MCF 10A (cell line): ENCODE measurements around the gene SDK1. TPM values are rescaled to one million over a fixed set of nuclear protein-coding genes. Genes with fewer than 3 reads are reported as not detected.

Experiments
- BruUV-seq: library from RNA; stranded (reverse); fragments of 400-500 nt; replicated peaks from 2 replicates; lab custom pipeline; 2021; lab: Mats Ljungman, UMichigan
- CTCF ChIA-PET: fragments of 300-600 bp; sonication (Branson Sonifier 250); formaldehyde crosslinking; extraction: SDS; loops from one replicate; lab custom pipeline; 2021; ENCODE audit warnings: antibody characterized with exemption, inconsistent platforms; lab: Yijun Ruan, JAX
- POLR2A ChIA-PET: fragments of 300-600, 350-650 bp; sonication (Branson Sonifier 250); formaldehyde crosslinking; extraction: SDS; loops from one replicate; lab custom pipeline; 2020; ENCODE audit warnings: antibody characterized with exemption, inconsistent platforms; lab: Yijun Ruan, JAX
- DNase-seq: peaks from one replicate; pipeline ENCODE4 v3.0.0-alpha.2; 2018; ENCODE audit not compliant: unreplicated experiment
- H3K27ac Mint-ChIP-seq: one replicate; pipeline ENCODE4 v1.8.0; 2022; ENCODE audit warnings: mild to moderate bottlenecking, low read depth, mixed read lengths; ENCODE audit not compliant: unreplicated experiment
- H3K27me3 Mint-ChIP-seq: one replicate; pipeline ENCODE4 v1.8.0; 2022; ENCODE audit warnings: mixed read lengths; ENCODE audit not compliant: insufficient read depth, unreplicated experiment
- H3K36me3 Mint-ChIP-seq: one replicate; pipeline ENCODE4 v1.8.0; 2022; ENCODE audit warnings: mild to moderate bottlenecking, moderate library complexity, mixed read lengths; ENCODE audit not compliant: insufficient read depth, unreplicated experiment
- H3K4me1 Mint-ChIP-seq: one replicate; pipeline ENCODE4 v1.8.0; 2022; ENCODE audit warnings: mixed read lengths; ENCODE audit not compliant: insufficient read depth, unreplicated experiment
- H3K4me3 Mint-ChIP-seq: one replicate; pipeline ENCODE4 v1.8.0; 2022; ENCODE audit warnings: mild to moderate bottlenecking, moderate library complexity, mixed read lengths; ENCODE audit not compliant: unreplicated experiment
- H3K9me3 Mint-ChIP-seq: one replicate; pipeline ENCODE4 v1.8.0; 2022; ENCODE audit warnings: mixed read lengths; ENCODE audit not compliant: unreplicated experiment
- CTCF ChIP-seq: fragments of 200-600 bp; IDR thresholded peaks from one replicate; pipeline ENCODE4 v1.8.0; 2022; ENCODE audit warnings: antibody characterized with exemption, mild to moderate bottlenecking; ENCODE audit not compliant: unreplicated experiment
- intact Hi-C: fragments of 100-400 bp; cut with micrococcal nuclease; formaldehyde crosslinking; loops from 2 replicates; pipeline ENCODE4 v1.14.1; 2022
- total RNA-seq: library from RNA; stranded (reverse); gene quantifications from 2 replicates; pipeline ENCODE4 v1.2.3, GENCODE V29; 2022

The SDK1 gene
- total RNA-seq, 1 experiment from 2014 or later: 3.3 TPM

- Mint-ChIP-seq H3K4me1 (peaks cover 23% of the 10 kb centered on the region), H3K36me3 (peaks cover 4% of the 10 kb centered on the region), H3K9me3 (no peaks in the 10 kb centered on the region), H3K27me3 (no peaks in the 10 kb centered on the region), H3K4me3 (no peak overlapping the region), H3K27ac (no peak overlapping the region)
- intact Hi-C loops: loop anchor here (10.0 kb wide), 1 partner anchor 118 kb away; no protein-coding TSS in a partner anchor
- CTCF ChIA-PET: no interaction called here
- no peak for TF ChIP-seq CTCF
- no TSS peak for BruUV-seq
- POLR2A ChIA-PET: no interaction called here
- DNase-seq: no peak
These were observed 131.9 kb downstream of the SDK1 start for GRCh38 chr7:3432911-3433310.

- H3K27ac Mint-ChIP-seq: no peak overlapping the region
- H3K4me3 Mint-ChIP-seq: no peak overlapping the region
- H3K4me1 Mint-ChIP-seq: peaks cover 37% of the 10 kb centered on the region
- no peaks in the 10 kb centered on the region for H3K9me3 Mint-ChIP-seq
- H3K36me3 Mint-ChIP-seq: peaks cover 4% of the 10 kb centered on the region
- BruUV-seq: no TSS peak
- intact Hi-C loops: loop anchor here (10.0 kb wide), 1 partner anchor 120 kb away; no protein-coding TSS in a partner anchor
- ChIA-PET CTCF (no interaction called here), POLR2A (interaction anchor here (1.1 kb wide), 1 partner anchor 8 kb away, joined by 4 read pairs; no protein-coding TSS in a partner anchor)
- TF ChIP-seq CTCF: no peak
- no peak for DNase-seq
- H3K27me3 Mint-ChIP-seq: no peaks in the 10 kb centered on the region
These were observed 133.6 kb downstream of the SDK1 start for GRCh38 chr7:3434611-3435010.

GRCh38 chr7:3436112-3436511, 135.1 kb downstream of the SDK1 start:
- H3K27ac Mint-ChIP-seq: peak overlapping the region; percentile 74
- no peaks in the 10 kb centered on the region for H3K9me3 Mint-ChIP-seq
- ChIA-PET CTCF (interaction anchor here (0.5 kb wide), 1 partner anchor 1091 kb away, joined by 5 read pairs; no protein-coding TSS in a partner anchor), POLR2A (no interaction called here)
- no peak overlapping the region for H3K4me3 Mint-ChIP-seq
- H3K4me1 Mint-ChIP-seq: peaks cover 48% of the 10 kb centered on the region
- intact Hi-C loops: loop anchor here (10.0 kb wide), 1 partner anchor 121 kb away; no protein-coding TSS in a partner anchor
- no peak for TF ChIP-seq CTCF
- no peak for DNase-seq
- BruUV-seq: no TSS peak
- H3K36me3 Mint-ChIP-seq: no peaks in the 10 kb centered on the region
- H3K27me3 Mint-ChIP-seq: no peaks in the 10 kb centered on the region

GRCh38 chr7:3436746-3437145, 135.7 kb downstream of the SDK1 start:
- ChIA-PET CTCF (no interaction called here), POLR2A (no interaction called here)
- peak overlapping the region; percentile 48 for H3K4me3 Mint-ChIP-seq
- H3K36me3 Mint-ChIP-seq: no peaks in the 10 kb centered on the region
- no peaks in the 10 kb centered on the region for H3K27me3 Mint-ChIP-seq
- DNase-seq: peak; percentile 67
- H3K4me1 Mint-ChIP-seq: peaks cover 48% of the 10 kb centered on the region
- H3K9me3 Mint-ChIP-seq: no peaks in the 10 kb centered on the region
- intact Hi-C loops: loop anchor here (10.0 kb wide), 1 partner anchor 122 kb away; no protein-coding TSS in a partner anchor
- H3K27ac Mint-ChIP-seq: peak overlapping the region; percentile 74
- no peak for TF ChIP-seq CTCF
- no TSS peak for BruUV-seq
